Stimulated activated CD8-positive, alpha-beta memory T cell treated with anti-CD3 and anti-CD28 coated beads, Interleukin-12 subunit alpha, Interleukin-12 subunit beta, amount 100 ng/mL, for 4 hours (primary cell): Measurements from ENCODE around the gene FBXO3.

ENCODE experiments used
- DNase-seq: peaks from one replicate; pipeline ENCODE4 v3.0.0-alpha.2; 2020; ENCODE audit warnings: low read depth

The FBXO3 gene

DNA sequence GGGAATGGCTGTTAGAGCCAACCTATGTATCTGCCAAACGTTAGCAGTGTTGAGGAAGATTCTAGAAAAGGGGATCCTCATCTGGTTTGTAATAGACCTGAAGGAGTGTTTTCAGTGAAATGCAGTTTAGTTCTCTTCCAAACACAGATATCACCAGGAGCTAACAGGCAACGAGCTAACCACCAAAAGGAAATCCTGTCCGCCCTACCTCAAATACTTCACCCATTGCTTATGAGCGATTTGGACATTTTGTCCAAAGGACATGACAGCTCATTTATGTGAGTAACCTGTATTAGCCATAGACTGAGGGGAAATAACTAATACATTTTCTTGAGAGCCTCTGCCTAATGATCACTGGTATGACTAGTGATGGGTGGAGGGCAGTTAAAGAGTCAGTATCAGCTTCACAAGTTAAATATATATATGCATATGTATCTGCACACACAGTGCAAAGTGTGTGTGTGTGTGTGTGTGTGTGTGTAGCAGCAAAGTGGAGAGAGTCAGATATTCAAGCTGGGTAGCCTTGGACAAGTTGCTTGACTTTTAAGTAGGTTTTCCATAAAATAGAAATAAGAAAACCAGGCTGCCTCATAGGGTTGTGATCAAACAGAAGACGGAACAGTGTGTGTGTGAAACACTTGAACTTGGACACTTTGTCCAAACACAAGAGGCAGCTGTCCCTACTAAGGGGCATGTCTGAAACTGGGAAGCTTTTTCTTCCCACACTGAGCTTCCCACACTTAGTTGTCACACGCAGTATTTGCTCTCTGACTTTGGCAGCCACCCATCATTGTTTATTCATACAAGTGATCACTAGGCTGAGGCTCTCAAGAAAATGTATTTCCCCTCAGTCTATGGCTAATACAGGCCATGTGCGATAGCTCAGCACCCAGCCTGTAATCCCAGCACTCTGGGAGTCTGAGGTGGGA lies 72.8 kb downstream of the FBXO3 start:
- no peak for DNase-seq

DNA sequence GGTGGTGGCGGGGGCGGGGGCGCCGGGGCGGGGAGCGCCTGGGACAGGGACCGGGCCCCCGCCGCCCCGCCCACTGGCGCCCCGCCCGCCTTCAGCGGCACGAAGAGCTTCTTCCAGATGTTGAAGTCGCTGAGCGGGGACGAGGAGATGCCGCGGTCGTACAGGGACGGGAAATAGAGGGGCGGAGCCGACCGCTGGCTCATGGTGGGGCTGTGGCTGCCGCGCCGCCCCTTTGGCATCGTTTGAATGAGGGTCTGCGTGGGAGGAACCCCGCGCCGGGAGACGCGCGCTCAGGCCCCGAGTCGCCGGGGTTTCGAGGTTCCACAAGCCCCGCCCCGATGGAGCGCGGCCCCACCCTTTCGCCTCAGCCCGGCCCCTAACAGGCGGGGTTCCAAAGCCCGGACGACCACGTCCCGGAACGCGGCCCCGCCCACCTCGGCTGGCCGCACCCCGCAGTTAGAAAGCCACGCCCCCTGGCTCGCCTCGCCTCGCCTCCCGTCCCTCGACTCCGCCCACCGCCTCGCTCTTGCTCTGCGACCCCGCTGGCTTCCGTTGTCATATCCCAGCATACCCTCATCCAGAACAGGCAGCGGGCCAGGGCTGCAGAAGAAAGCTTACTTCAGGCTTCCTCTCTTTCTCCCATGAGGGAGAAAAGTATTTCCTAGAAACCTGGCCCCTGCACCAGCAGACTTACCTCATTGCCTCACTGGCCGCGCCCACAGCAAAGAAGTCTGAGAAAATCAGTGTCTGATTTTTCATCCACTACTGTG lies 73.6 kb downstream of the FBXO3 start, which contains the start of gene C11orf91:
TSS of gene C11orf91 (minus strand) at position 325 of the 770 bp plus-strand sequence. CDS start at position 239, 86 bp downstream.
- DNase-seq, result peak; percentile 85

GRCh38 chr11:33700063-33700501 lies 74.2 kb downstream of the FBXO3 start:
- no peak for DNase-seq

GRCh38 chr11:33699515-33700062 lies 74.7 kb downstream of the FBXO3 start:
- no peak for DNase-seq

DNA sequence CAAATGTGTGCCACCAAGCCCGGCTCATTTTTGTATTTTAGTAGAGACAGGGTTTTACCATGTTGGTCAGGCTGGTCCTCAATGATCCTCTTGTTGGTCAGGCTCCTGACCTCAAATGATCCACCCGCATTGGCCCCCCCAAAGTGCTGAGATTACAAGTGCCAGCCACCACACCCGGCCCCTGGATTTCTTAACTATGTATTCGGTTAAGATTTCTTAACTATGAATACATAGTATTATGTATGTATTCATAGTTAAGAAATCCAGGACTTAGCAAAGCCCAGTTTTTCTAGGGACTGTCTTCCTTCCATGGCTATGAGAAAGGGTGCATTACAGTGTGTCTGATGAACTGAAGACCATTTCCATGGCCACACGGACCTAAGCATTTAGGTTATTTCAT lies 75.4 kb downstream of the FBXO3 start:
- no peak for DNase-seq

DNA sequence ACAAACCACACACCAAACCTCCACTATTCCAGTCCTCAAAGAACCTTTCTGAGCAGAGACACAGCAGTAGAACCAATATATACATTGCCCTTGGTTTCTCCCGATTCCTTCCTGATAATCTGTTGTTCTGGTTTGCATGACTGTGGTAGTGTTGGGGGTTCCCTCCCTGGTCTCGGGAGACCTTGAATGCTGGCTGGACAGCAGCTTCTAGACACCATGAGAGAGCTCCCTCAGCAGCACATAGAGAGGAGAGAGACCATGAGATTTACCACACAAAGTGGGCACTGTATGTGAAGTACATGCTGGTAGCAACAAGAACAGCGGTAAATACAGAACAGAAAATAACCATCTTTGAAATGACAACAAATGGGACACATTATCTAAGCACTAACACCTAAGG lies 76.3 kb downstream of the FBXO3 start:
- DNase-seq, result no peak

DNA sequence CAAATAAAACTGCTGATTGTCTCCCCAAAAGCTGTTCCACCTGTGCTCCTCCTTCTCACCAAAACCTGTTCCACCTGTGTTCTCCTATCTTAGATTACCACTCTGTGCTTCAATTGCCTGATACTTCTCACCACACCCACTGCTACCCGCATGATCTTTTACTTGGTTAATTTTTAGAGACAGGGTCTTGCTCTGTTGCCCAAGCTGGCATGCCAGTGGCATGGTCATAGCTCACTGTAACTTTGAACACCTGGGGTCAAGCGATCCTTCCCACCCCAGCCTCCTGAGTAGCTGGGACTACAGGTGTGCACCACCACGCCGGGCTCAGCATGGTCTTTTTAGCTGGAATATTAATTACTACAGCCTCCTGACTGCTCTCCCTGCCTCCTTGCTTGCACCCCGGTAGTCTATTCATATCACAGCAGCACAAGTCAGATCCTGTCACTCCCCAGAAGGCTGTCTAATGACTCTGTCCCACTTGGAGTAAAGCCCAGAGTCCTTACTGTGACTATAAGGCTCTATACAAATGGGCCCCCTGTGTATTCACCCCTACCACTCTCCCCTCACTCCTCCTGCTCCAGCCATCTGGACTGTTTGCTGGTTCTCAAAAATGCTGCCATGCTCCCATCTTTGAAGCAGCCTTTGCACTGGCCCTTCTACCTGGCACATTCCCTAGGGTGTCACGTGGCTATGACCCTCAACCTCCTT lies 77.2 kb downstream of the FBXO3 start:
- DNase-seq, result no peak

DNA sequence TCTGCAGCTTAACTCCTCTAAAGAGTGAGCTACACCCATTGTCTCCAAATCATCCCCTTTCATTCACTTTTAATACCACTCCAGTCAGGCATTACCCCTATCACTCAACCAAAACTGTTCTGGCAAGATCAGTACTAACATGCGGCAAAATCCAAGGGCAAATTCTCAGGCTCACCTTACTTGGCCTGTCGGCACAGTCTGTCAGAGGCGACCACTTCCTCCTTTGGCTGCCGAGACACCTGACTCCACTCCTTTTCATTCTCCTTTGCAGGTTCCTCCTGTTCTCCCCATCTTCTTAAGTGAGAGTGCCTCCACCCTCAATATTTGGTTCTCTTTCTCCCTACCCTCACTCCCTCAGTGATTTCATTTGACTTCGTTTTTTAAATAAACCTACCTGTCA lies 77.9 kb downstream of the FBXO3 start:
- DNase-seq, result no peak

DNA sequence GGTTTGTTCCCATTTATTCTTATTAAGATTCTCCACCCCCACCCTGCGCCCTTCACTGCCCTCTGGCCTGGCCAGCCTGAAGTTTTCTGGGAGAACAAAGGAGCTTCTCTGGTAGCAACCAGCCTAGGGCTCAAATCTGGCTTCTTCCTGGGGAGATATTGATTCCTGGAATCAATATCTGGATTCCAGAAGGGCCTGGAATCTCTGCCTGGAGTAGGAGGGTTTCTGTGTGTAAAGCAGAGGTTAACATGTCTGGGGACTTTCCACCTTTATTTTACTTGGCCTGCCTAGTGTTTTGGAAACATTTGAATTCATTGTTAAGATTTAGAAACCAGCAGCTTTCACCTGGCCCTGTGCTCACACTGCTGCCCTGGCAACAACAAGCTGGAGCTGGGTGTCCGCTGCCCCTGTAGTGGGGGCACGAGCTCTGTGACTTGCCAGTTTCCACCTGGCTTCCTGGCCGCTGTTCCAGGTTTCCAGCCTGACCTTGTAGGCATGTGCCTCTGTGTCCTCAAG lies 79.2 kb downstream of the FBXO3 start:
- DNase-seq, result no peak

DNA sequence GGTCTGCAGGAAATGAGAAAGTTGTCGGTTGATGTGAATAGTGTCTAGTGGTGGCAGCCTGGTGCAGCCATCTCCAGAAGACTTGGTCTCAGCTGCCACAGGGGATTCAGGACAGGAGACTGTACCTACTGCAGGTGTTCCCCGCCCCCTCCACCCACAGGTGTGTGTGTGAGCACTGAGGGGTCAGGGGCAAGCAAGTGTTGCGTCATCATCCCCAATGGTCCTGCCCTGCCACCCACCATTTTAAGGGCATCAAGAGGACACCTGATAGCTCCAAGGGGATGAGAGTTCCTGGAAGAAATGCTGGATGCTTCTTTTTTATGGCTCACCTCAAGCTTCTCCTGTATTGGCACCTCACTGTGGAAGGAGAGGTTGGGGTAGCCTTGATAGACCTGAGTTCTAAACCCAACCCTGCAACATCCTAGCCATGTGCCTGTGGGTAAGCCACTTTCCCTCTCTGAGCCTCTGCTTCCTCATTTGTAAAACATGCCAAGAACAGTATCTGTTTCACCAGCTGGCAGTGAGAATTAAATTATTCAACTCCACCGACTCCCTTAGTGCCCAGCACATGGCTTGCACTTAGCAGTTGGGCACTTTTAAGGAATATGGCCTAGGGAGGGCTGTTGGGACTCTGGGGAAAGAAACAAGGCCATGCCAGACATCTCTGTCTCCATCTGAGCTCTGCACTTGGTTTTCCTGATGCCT lies 79.8 kb downstream of the FBXO3 start:
- DNase-seq, result no peak

DNA sequence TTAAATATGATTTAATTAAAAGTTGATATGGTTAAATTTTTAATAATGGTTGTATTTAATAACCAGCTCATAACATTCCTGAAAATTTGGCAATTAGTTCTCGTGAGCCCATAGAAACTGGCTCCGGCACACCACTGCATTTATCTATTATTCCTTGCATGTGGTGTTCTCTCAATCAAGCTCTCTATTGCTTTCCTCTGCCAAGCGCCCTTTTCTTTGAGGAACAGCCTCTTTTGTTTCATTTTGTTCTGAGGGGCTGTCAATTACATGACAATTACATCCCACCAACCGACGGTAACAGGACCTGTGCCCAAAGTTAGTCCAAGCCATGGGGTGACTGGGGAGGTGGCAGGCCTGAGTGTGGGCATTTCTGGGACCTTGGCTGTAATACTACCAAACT lies 81.8 kb downstream of the FBXO3 start:
- DNase-seq, result no peak

DNA sequence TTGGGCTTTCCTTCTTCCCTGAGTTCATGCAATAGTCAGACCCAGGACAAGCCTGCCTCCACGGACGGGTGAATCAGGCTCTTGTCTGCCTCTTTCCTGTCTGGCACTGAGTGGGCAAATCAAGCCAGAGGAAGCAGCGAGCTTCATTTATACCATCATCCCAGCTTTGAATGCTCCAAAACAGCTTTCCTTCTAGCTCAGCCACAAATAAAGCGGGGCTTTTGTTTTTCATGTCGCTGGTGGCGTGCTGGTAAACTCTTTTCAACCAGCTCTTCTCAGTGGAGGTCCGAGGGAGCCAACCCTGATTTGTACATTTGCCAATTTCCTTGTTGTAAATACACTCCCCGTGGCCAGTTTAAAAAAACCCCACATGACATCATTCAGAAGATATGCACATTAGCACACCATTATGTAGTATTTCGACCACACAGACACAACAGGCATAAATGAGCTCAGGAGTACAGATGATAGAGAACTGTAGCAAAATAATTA lies 82.3 kb downstream of the FBXO3 start:
- DNase-seq, result no peak

- no peak for DNase-seq
Measured at GRCh38 chr11:33691066-33691864, 83.1 kb downstream of the FBXO3 start.
